Vagina (tissue), 2 donors: Measurements from ENCODE around the gene NINJ1. TPM values are rescaled to one million over a fixed set of nuclear protein-coding genes. Genes with fewer than 3 reads are reported as not detected.

ENCODE experiments used
- DNase-seq, 2 donors: peaks; one replicate each; pipeline ENCODE4 v3.0.0-alpha.2; 2017; ENCODE audit errors: extremely low spot score in 2 of 2
- H3K27ac ChIP-seq: fragments of 200-600 bp; sonication (generic); one replicate; pipeline ENCODE4 v1.5.1; 2019
- H3K27me3 ChIP-seq: fragments of 200-600 bp; sonication (generic); one replicate; pipeline ENCODE4 v1.5.1; 2019
- H3K36me3 ChIP-seq, 2 donors: fragments of 200-600 bp; sonication (generic); one replicate each; pipeline ENCODE4 v1.5.1; 2017 to 2019
- H3K4me1 ChIP-seq: fragments of 200-600 bp; sonication (generic); one replicate; pipeline ENCODE4 v1.5.1; 2019
- H3K4me3 ChIP-seq, 2 donors: fragments of 200-600 bp; sonication (generic); 1 replicate in 1 of 2; 2 replicates in 1 of 2; pipeline ENCODE4 v1.5.1; 2016 to 2019
- H3K9me3 ChIP-seq: fragments of 200-600 bp; sonication (generic); one replicate; pipeline ENCODE4 v1.5.1; 2019
- POLR2A ChIP-seq, 2 donors: fragments of 450-650 bp; IDR thresholded peaks; one replicate each; pipeline ENCODE4 v1.6.1; 2017; ENCODE audit warnings: antibody characterized with exemption in 2 of 2, mild to moderate bottlenecking in 2 of 2, moderate library complexity in 2 of 2
- POLR2AphosphoS5 ChIP-seq, 2 donors: sonication (generic); formaldehyde crosslinking; IDR thresholded peaks; one replicate each; pipeline ENCODE4 v1.9.0; 2017; ENCODE audit warnings: antibody characterized with exemption in 2 of 2, mild to moderate bottlenecking in 2 of 2, low read depth in 1 of 2; ENCODE audit not compliant: insufficient read depth in 1 of 2
- intact Hi-C: fragments of 100-400 bp; cut with DNase I; formaldehyde crosslinking; loops from one replicate; pipeline ENCODE4 v1.15.1; 2023
- total RNA-seq: library from RNA; depleted of rRNA; stranded (reverse); fragments of >200 nt; gene quantifications from one replicate; pipeline ENCODE4 v1.2.3, GENCODE V29; 2016
- TF ChIP-seq, protein P1 (sequence below), 3 experiments: fragments of 450-650 bp in 2 of 3; fragments of 200-600 bp in 1 of 3; sonication (generic) in 1 of 3; IDR thresholded peaks; one replicate each; pipeline ENCODE4 v1.5.1; 2017 to 2019; ENCODE audit warnings: antibody characterized with exemption in 3 of 3, mild to moderate bottlenecking in 2 of 3, moderate library complexity in 2 of 3

NINJ1 gene
- total RNA-seq, 1 donor from 2014 or later, result 78.6 TPM

DNA sequence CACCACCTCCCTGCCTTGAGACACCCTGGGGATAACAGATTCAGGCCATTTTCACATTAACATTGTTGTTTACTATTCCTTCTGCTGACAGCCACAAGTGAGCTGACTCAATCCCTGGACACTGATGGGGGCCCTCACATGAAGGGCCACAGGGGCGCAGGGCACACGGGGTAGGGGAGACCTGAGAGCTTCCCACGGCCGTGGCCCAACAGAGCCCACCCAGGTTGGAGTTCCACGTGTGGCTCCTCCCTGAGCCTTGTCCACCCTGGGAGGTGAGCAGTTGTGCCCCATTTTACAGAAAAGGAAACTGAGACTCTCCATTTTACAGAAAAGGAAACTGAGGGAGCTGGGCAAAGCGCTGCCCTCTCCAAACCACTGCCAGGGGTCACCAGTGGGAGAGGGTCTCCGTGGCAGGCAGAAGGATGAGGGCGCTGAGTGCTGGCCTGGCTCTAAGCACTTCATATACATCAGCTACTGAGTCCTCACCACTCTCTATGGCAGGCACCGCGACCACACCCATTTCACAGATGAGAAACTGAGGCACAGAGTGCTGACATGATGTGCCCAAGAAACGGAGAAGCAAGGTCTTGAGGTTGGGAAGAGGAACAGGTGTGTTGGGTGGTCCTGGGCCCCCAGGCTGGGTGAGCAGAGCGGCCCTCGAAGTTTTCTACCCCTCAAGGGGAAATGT lies 2.3 kb downstream of the NINJ1 start:
- intact Hi-C loops, result no loop called here
- peaks cover 95% of the 10 kb centered on the region for H3K4me1 ChIP-seq
- no peak for DNase-seq

DNA sequence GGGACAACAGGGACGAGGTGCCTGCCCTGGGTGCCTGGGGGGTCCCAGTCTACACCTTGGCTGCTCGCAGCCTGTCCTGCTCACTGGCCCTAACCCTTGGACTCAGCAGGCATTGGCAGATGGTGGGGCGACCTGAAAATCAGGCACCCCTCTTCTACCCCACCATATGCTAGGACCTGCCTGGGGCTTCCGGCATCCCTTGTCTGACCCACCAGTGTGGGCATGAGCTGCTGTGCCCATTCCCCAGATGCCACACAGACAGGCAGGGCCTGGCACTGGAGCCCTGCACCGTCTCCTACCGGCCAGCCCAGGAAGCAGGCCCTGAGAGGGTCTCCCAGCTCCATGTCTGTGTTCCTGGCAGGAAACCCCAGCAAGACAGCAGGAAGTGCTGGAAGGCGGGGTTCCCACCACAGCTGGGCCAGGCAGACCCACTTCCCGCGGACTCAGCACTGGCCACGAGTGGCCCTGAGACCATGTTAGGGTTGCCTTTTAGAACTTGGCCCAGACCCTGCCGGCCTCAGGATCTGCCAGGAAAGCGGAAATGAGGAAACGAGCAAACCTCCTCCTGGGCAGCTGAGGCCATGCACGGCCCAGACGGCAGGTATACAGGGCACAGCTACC lies 3.1 kb downstream of the NINJ1 start:
- Histone ChIP-seq H3K27me3 (no peaks in the 10 kb centered on the region), H3K4me3 (no peak overlapping the region), H3K36me3 (no peaks in the 10 kb centered on the region), H3K4me1 (peaks cover 95% of the 10 kb centered on the region), H3K27ac (peak overlapping the region; percentile 99), H3K9me3 (no peaks in the 10 kb centered on the region)
- intact Hi-C loops, result no loop called here
- DNase-seq, result no peak
- TF ChIP-seq, protein P1, sequence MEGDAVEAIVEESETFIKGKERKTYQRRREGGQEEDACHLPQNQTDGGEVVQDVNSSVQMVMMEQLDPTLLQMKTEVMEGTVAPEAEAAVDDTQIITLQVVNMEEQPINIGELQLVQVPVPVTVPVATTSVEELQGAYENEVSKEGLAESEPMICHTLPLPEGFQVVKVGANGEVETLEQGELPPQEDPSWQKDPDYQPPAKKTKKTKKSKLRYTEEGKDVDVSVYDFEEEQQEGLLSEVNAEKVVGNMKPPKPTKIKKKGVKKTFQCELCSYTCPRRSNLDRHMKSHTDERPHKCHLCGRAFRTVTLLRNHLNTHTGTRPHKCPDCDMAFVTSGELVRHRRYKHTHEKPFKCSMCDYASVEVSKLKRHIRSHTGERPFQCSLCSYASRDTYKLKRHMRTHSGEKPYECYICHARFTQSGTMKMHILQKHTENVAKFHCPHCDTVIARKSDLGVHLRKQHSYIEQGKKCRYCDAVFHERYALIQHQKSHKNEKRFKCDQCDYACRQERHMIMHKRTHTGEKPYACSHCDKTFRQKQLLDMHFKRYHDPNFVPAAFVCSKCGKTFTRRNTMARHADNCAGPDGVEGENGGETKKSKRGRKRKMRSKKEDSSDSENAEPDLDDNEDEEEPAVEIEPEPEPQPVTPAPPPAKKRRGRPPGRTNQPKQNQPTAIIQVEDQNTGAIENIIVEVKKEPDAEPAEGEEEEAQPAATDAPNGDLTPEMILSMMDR (IDR thresholded peaks at IDR 0.05), result no peak
- TF ChIP-seq POLR2A (IDR thresholded peaks at IDR 0.05) (no peak), POLR2AphosphoS5 (IDR thresholded peaks at IDR 0.05; ENCODE audit: insufficient read depth in 1 of 2, low read depth in 1 of 2) (no peak)

More for the DNA sequence above, 2.3 kb downstream of the NINJ1 start:
- Histone ChIP-seq H3K36me3 (no peaks in the 10 kb centered on the region), H3K4me3 (no peak overlapping the region), H3K9me3 (no peaks in the 10 kb centered on the region), H3K27ac (peak overlapping the region; percentile 99), H3K27me3 (no peaks in the 10 kb centered on the region)
- no peak for TF ChIP-seq POLR2A (IDR thresholded peaks at IDR 0.05)

DNA sequence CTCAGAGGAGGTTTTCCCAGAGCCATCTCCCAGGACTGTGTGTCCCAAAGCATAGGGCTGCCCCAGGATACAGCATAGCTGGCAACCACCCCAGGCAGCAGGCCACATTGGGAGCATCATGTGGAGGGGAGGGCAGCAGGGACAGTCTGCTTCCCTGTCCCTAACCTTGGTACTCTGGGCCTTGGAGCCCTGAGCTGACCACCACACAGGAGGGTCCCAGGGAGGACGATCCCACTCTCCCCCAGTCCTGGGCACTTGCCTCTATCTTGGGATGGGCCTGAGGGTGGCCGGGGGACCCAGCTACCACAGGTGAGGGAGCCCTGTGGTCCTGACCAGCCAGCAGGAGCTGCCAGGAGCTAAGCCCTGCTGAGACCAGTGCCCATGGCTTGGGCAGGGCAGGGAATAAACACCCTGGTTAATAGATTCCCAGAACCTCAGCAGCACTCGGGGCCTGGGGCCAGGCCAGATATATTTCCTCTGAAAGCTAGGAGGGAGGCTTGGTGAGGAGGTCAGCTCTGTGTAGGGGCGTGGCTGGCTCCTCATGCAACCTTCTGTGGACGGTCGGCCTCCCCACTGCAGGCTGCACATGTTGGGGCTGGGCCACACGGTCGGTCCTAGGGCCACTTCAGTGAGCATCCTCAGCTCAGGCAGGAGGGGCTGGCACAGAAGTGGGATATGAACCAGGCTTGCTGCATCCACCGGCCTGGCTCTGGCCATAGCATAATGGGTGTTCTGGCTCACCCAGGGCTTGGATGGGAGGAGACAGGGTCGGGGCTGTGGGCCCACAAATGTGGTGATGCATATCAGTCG lies 4.2 kb downstream of the NINJ1 start:
- no peak for DNase-seq
- Histone ChIP-seq H3K27ac (peak overlapping the region; percentile 99), H3K4me3 (no peak overlapping the region), H3K36me3 (peaks cover 0 to 5% of the 10 kb centered on the region in 2 donors), H3K9me3 (no peaks in the 10 kb centered on the region), H3K27me3 (no peaks in the 10 kb centered on the region), H3K4me1 (peaks cover 90% of the 10 kb centered on the region)
- TF ChIP-seq, protein P1 (IDR thresholded peaks at IDR 0.05), result no peak
- TF ChIP-seq POLR2A (IDR thresholded peaks at IDR 0.05) (no peak), POLR2AphosphoS5 (IDR thresholded peaks at IDR 0.05; ENCODE audit: insufficient read depth in 1 of 2, low read depth in 1 of 2) (peak in 1 of 2 donors; percentile 28)
- intact Hi-C loops, result no loop called here

DNA sequence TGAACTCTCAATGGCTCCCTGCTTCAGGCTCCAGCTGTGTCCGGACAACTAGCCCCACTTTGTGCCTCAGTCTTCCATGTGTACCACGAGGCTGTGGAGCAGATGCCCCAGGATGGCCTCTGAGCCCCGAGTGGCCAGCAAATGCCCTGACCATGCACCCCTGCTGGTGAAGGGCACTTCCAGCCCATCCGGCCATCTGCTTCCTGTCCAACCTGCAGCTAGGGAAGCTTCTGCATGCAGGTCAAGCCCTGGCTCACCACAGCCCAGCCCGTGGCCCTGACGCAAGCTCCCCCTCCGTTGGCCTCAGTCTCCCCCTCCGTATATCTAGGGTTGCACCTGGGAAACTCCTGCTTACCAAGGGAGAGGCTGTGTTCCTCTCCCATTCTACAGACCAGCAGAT lies 4.8 kb downstream of the NINJ1 start:
- Histone ChIP-seq H3K27ac (peak overlapping the region; percentile 99), H3K27me3 (no peaks in the 10 kb centered on the region), H3K36me3 (peaks cover 0 to 9% of the 10 kb centered on the region in 2 donors), H3K4me3 (no peak overlapping the region), H3K4me1 (peaks cover 84% of the 10 kb centered on the region), H3K9me3 (no peaks in the 10 kb centered on the region)
- intact Hi-C loops, result no loop called here
- DNase-seq, result no peak
- TF ChIP-seq POLR2AphosphoS5 (IDR thresholded peaks at IDR 0.05; ENCODE audit: insufficient read depth in 1 of 2, low read depth in 1 of 2), result peak in 1 of 2 donors; percentile 62
- no peak for TF ChIP-seq POLR2A (IDR thresholded peaks at IDR 0.05)
- TF ChIP-seq, protein P1 (IDR thresholded peaks at IDR 0.05), result no peak

DNA sequence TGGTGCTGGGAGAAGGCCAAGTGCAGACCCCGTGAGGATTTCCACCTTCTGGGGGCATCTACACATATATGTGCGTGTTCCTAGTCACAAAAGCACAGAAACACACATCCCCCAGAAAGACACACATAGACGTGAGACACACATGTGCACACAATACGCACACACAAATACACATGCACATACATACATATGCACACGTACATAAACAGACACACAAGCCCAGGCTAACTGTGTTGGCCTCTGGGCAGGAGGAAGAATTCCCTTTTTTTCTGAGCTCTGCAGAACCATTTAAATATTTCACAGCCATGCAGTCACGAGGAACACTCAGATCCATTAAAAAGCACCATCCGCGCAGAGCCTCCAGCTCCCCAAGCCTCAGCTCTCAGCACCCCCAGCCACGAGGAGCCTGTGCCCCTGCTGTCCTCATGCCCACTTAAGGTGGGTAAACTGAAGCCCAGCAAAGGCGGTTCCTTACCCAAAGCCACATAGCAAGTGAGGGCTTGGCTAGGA lies 5.3 kb downstream of the NINJ1 start:
- Histone ChIP-seq H3K36me3 (peaks cover 0 to 14% of the 10 kb centered on the region in 2 donors), H3K9me3 (no peaks in the 10 kb centered on the region), H3K27me3 (no peaks in the 10 kb centered on the region), H3K4me3 (no peak overlapping the region), H3K27ac (peak overlapping the region; percentile 99), H3K4me1 (peaks cover 84% of the 10 kb centered on the region)
- DNase-seq, result no peak
- no peak for TF ChIP-seq POLR2A (IDR thresholded peaks at IDR 0.05)
- TF ChIP-seq, protein P1 (IDR thresholded peaks at IDR 0.05), result no peak
- TF ChIP-seq POLR2AphosphoS5 (IDR thresholded peaks at IDR 0.05; ENCODE audit: insufficient read depth in 1 of 2, low read depth in 1 of 2), result no peak
- intact Hi-C loops, result no loop called here
